CD4-positive, alpha-beta T cell treated with Interleukin-6 at 100 ng/mL for 8 hours (primary cell): ENCODE measurements around the gene OR5T3.
"Not testable (repeated sequence)": the region's sequence is repeated elsewhere in the genome, so short reads cannot be mapped to it uniquely, and the experiment has no call there.

ENCODE experiments used
- DNase-seq: peaks from one replicate; pipeline ENCODE4 v3.0.0-alpha.2; 2020; ENCODE audit warnings: mixed read lengths, low spot score

Gene OR5T3

DNA sequence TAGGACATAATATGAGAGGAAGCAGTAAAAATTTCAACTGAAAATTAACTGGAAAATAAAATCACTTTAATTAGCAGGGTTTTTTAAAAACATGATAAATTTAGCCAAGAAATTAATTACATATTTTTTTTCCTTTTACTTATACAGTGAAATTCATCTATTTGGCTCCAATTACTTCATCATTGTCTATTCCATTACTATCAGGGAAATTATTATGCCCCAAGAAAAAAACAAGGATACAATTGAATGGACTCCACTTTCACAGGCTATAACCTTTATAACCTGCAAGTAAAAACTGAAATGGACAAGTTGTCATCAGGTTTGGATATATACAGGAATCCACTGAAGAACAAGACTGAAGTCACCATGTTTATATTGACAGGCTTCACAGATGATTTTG, at the start of gene OR5T3:
Gene OR5T3, plus strand, starts transcription at position 301 of the 400 bp plus-strand sequence. Its CDS starts 0 bp downstream, at position 301.
- no peak for DNase-seq

DNA sequence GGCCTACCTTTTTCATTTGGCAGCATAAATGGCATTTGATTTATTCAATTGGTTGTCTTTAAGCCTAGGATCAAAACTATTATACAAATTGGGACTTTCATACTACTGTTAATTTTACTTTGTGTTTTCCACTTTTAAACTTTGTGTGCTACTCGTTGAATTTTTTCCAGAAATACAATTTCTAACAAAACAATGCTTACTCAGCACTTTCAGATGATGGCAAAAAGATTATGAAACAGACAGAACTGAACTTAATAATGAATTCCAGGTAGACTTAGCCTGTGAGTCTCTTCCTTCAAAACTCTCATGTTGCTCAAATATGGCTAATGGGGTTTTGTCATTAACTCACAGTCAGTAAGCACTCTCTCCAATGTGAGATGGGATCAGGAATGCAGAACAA, 44.3 kb upstream of the OR5T3 start:
- DNase-seq: no peak

- DNase-seq: no peak
Measured at GRCh38 chr11:56214537-56214936, 37.5 kb upstream of the OR5T3 start.

GRCh38 chr11:56219735-56220134, 32.3 kb upstream of the OR5T3 start:
- DNase-seq: not testable (repeated sequence)

DNA sequence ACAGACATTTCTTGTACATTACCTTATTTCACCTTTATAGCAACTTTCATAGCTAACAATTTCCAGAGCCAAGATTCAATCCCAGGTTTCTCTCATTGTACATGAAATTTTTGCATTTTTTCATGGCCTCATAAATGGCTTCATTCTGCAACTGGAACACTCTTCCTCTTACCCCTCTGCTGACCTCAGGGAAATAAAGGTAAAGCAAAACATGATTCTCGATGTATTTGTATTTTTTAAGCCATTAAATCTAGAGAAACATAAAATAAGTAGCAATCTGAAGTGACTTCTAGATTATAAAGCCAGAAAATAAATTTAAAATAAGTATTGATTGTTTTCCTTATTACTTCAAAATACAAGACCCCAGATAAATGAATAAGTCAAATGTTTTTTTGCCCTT, 17.9 kb upstream of the OR5T3 start, which contains the start of gene OR5T2:
Gene OR5T2, minus strand, starts transcription at position 101 of the 400 bp plus-strand sequence. CDS start 1,193 bp downstream, outside the sequence.
- no peak for DNase-seq

DNA sequence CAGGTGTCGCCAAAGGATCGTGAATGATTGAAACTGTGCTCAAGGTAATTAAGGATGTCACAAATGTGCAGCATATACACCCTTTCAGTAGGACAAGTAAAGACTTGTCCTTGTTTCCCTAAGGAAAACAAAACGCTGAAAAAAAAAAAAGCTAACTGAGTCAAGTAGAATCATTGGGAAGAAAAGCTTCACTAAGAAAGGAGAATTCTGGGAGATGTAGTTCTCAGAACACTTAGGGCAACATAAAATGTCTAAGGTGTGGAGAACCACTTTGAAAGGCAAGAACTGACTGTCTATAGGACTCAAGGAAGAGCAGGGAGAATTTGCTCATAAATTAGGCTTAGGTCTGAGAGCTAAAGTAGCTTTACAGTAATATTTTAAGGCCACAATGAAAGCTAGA, 19.0 kb downstream of the OR5T3 start:
- no peak for DNase-seq

DNA sequence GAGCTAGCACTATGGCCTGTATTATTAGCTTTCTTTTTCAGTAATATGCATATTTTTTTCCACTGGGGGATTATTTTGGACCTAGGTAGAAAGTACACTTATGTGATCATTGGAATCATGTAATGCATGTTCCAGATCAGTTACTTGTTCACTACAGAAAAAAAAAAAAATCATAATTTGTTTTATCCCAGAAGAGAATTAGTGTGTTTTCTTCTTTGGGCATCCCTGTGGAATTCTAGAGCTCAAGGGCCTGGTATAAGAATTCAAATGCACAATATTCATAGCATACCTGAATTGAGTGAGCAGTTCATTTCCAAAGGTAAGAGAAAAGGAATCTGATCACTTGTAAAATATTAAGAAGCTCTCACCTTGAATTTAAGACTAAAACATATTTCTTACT, 21.8 kb downstream of the OR5T3 start, which contains the start of gene OR5T1:
Gene OR5T1, plus strand, starts transcription at position 301 of the 400 bp plus-strand sequence. CDS start 1,485 bp downstream, outside the sequence.
- DNase-seq: no peak

DNA sequence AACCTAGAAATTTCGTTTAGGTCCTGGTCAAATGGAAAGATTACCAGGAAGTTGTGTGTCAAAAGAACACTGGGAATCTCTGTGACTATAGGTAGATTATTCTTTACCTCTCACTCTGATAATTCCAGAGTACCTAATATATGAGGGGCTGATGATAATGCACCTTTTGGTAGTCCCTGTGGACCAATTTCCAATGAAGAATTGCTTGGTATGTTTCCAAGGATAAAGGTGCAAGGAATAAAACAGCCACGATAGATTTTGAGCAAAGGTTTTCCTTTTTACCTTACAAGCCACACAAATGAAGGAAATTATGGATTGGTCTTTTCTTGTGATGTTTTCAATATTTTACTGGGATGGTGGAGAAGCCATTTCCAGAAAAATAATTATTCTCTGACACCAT, 40.1 kb downstream of the OR5T3 start, which contains the start of gene OR8H1:
Gene OR8H1, minus strand, starts transcription at position 101 of the 400 bp plus-strand sequence. CDS start 1,192 bp downstream, outside the sequence.
- no peak for DNase-seq

DNA sequence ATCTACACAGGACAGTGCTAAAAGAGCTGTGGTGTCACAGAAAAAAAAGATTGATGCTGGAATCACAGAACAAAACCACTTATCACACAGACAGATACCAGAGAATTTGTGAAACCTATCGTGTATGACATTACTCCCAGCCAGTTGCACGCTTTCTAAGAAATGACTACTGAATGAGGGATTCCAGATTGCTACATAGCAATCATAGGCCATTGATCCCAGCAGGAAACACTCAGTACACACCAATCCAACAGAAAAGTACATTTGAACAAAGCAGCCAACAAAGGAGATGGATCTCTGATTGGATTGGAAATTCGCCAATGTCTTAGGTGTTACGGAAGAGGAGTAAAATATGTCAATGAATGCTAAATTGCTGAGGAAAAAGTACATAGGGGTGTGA, 44.8 kb downstream of the OR5T3 start:
- no peak for DNase-seq
